ENCODE data around the gene ZBED6. TPM values are rescaled to one million over a fixed set of nuclear protein-coding genes. Genes with fewer than 3 reads are reported as not detected.

Gene ZBED6
- total RNA-seq, 1 experiment from 2014 or later, result 13.1 TPM

GRCh38 chr1:203754455-203754864, 41.0 kb upstream of the ZBED6 start:
- Histone ChIP-seq H3K4me1 (ENCODE audit: insufficient read depth, low read length) (no peaks in the 10 kb centered on the region; the same call in 1 of the 2 replicates), H2BK5ac (ENCODE audit: insufficient read length, low read length) (no peak overlapping the region), H2BK120ac (ENCODE audit: low read depth, low read length, poor library complexity, severe bottlenecking) (no peak overlapping the region), H4K20me1 (ENCODE audit: control insufficient read depth, insufficient read depth, insufficient read length) (no peaks in the 10 kb centered on the region), H2AFZ (ENCODE audit: low read length) (peak overlapping the region; percentile 89), H2AK5ac (ENCODE audit: insufficient read length, low read length) (no peak overlapping the region), H3K18ac (ENCODE audit: insufficient read length, low read depth, low read length) (no peak overlapping the region), H3K23ac (ENCODE audit: insufficient read length, low read depth, low read length) (no peak overlapping the region), H3K79me2 (ENCODE audit: insufficient read depth, low read length) (no peaks in the 10 kb centered on the region), H3K27me3 (ENCODE audit: insufficient read depth, low read length) (no peaks in the 10 kb centered on the region), H2BK15ac (ENCODE audit: low read depth, low read length) (no peak overlapping the region), H3K9me3 (ENCODE audit: control insufficient read depth, low read depth, low read length) (no peaks in the 10 kb centered on the region), H3K9ac (ENCODE audit: extremely low read depth, insufficient read length, low read length) (no peak overlapping the region), H3K56ac (ENCODE audit: insufficient read length, low read depth, low read length) (no peak overlapping the region), H3K27ac (ENCODE audit: insufficient read length, low read depth, low read length) (no peak overlapping the region), H3K23me2 (ENCODE audit: insufficient read length, low read depth, low read length, poor library complexity, severe bottlenecking) (no peaks in the 10 kb centered on the region), H3K79me1 (ENCODE audit: insufficient read depth, low read depth, low read length, poor library complexity, severe bottlenecking) (no peaks in the 10 kb centered on the region), H3K4me2 (ENCODE audit: insufficient read depth, insufficient read length, low read length) (no peak overlapping the region), H4K8ac (replicated peaks; ENCODE audit: insufficient read length, low read depth, low read length) (no peak overlapping the region), H2BK12ac (ENCODE audit: insufficient read length, low read depth, low read length) (no peak overlapping the region), H3K14ac (ENCODE audit: insufficient read depth, low read length) (no peak overlapping the region), H2BK20ac (ENCODE audit: low read depth, low read length, poor library complexity, severe bottlenecking) (no peak overlapping the region), H3K4ac (ENCODE audit: low read depth, low read length) (no peak overlapping the region), H4K5ac (ENCODE audit: insufficient read length, low read depth, low read length) (no peak overlapping the region), H3T11ph (ENCODE audit: low read length) (no peak overlapping the region), H4K91ac (ENCODE audit: insufficient read length, low read depth, low read length) (no peak overlapping the region)
- H3K4me1 Mint-ChIP-seq, result peaks cover 6 to 9% of the 10 kb centered on the region in 2 experiments; a peak in 3 of 4 replicates
- no peaks in the 10 kb centered on the region; a peak in 1 of 5 replicates for H3K9me3 Mint-ChIP-seq
- no peaks in the 10 kb centered on the region for H3K27me3 Mint-ChIP-seq (ENCODE audit: low read depth)
- no peak overlapping the region for H3K4me3 Mint-ChIP-seq
- TF ChIP-seq, protein P1, sequence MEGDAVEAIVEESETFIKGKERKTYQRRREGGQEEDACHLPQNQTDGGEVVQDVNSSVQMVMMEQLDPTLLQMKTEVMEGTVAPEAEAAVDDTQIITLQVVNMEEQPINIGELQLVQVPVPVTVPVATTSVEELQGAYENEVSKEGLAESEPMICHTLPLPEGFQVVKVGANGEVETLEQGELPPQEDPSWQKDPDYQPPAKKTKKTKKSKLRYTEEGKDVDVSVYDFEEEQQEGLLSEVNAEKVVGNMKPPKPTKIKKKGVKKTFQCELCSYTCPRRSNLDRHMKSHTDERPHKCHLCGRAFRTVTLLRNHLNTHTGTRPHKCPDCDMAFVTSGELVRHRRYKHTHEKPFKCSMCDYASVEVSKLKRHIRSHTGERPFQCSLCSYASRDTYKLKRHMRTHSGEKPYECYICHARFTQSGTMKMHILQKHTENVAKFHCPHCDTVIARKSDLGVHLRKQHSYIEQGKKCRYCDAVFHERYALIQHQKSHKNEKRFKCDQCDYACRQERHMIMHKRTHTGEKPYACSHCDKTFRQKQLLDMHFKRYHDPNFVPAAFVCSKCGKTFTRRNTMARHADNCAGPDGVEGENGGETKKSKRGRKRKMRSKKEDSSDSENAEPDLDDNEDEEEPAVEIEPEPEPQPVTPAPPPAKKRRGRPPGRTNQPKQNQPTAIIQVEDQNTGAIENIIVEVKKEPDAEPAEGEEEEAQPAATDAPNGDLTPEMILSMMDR (conservative IDR thresholded peaks at IDR 0.05), result no peak
- no peaks in the 10 kb centered on the region for H3K36me3 Mint-ChIP-seq (ENCODE audit: insufficient read depth in 1 of 3, low read depth in 3 of 3)
- WGBS (ENCODE audit: extremely low coverage, insufficient read length, low lambda C conversion rate), result no CpG with 5 or more reads among the region's 4 CpGs
- DNase-seq, result no peak
- peak overlapping the region in 1 of 3 experiments; percentile 4; a peak in 1 of 7 replicates for H3K27ac Mint-ChIP-seq

All from H9 (cell line).